T47D (cell line): ENCODE results near the gene ANGPTL2.

Experiments
- DNase-seq, 2 experiments: peaks; one replicate each; pipeline versions ENCODE4 v3.0.0 to v3.0.0-alpha.2; 2011 to 2012; ENCODE audit warnings: low read depth in 1 of 2, low spot score in 1 of 2
- JUND ChIP-seq: IDR thresholded peaks from 2 replicates; pipeline ENCODE4 v1.6.1; 2012; ENCODE audit warnings: low read depth
- in situ Hi-C: cut with HindIII; loops from 2 replicates; pipeline ENCODE4 v1.10.0; 2016; ENCODE audit warnings: low sequenced_read_pairs, low pct_unique_long_range_greater_than_20kb

Gene ANGPTL2

GRCh38 chr9:127045148-127045547 lies 77.3 kb downstream of the ANGPTL2 start:
- DNase-seq, result no peak
- no peak for TF ChIP-seq JUND
- in situ Hi-C loops, result no loop called here

- TF ChIP-seq JUND, result no peak
- no peak for DNase-seq
- in situ Hi-C loops, result no loop called here
These were observed 82.9 kb downstream of the ANGPTL2 start for GRCh38 chr9:127039492-127039891.

DNA sequence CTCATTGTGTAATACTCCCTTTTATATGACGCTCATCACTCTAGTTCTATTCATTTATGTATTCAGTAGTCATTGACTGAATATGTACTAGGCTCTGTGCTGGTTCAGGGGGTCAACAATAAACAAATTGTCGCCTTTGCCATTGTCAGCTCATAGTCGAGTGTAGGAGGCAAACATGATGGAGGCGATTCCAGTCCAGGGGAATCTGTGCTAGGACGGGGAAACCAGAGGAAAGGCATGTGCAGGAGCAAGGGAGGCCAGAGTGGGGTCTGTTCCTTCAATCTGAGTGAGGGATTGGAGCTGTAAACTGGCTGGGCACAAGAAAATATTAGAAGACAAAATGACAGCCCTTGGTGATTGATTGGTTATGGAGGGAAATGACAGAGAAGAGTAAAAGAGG lies 83.9 kb downstream of the ANGPTL2 start:
- TF ChIP-seq JUND, result no peak
- DNase-seq, result no peak
- in situ Hi-C loops, result no loop called here
